Measurements from ENCODE around the gene B4GAT1. TPM values are rescaled to one million over a fixed set of nuclear protein-coding genes. Genes with fewer than 3 reads are reported as not detected.

B4GAT1 gene
- total and polyA plus RNA-seq, 10 of the 15 experiments (the other 5 are each of a cell fraction or from before 2014, with no cell fraction given), result 0.55 to 11.1 (median 4.3) TPM

GRCh38 chr11:66341502-66342126 lies 5.8 kb downstream of the B4GAT1 start (continued):
- TF ChIP-seq SRF (IDR thresholded peaks at IDR 0.05; ENCODE audit: low read depth in 2 of 2, low read length in 2 of 2) (no peak), BACH1 (IDR thresholded peaks at IDR 0.05; ENCODE audit: borderline replicate concordance) (no peak), CREB1 (IDR thresholded peaks at IDR 0.05; ENCODE audit: low read depth) (no peak), LARP7 (IDR thresholded peaks at IDR 0.05) (no peak), ESRRA (IDR thresholded peaks at IDR 0.05; ENCODE audit: low read length) (no peak)

- BruUV-seq (replicated peaks), result no TSS peak
- no peaks in the 10 kb centered on the region for H3K27me3 ChIP-seq (replicated peaks in 1 of 2; ENCODE audit: control insufficient read depth in 2 of 2, insufficient read depth in 2 of 2, low read length in 1 of 2)
- no peak overlapping the region for H3K27ac ChIP-seq (ENCODE audit: control insufficient read depth, insufficient read depth)
- intact Hi-C loops (cut with micrococcal nuclease; ENCODE audit: unreplicated experiment), result no loop called here
- H3K9ac ChIP-seq (ENCODE audit: control insufficient read depth, insufficient read depth, low read length), result no peak overlapping the region
- CTCF ChIA-PET, result interaction anchor here (0.6 to 7.4 kb wide), 2 partner anchors 29 to 43 kb away, joined by 3 to 44 read pairs; no protein-coding TSS in a partner anchor
- in situ Hi-C loops (cut with MboI), result no loop called here
- H4K20me1 ChIP-seq (ENCODE audit: control insufficient read depth, insufficient read depth), result no peaks in the 10 kb centered on the region
- H3K4me2 ChIP-seq (ENCODE audit: control insufficient read depth, insufficient read depth), result no peak overlapping the region
- H3K36me3 ChIP-seq (ENCODE audit: control insufficient read depth in 2 of 2, insufficient read depth in 2 of 2, low read length in 1 of 2), result peaks cover 0 to 19% of the 10 kb centered on the region in 2 experiments; a peak in 3 of 4 replicates
- ATAC-seq (no peak), FAIRE-seq (no peak), DNase-seq (ENCODE audit: low read depth, low spot score) (no peak)
- no peak for TF ChIP-seq SUZ12 (IDR thresholded peaks at IDR 0.05; ENCODE audit: unreplicated experiment)
- TF ChIP-seq ATF3 (IDR thresholded peaks at IDR 0.05; ENCODE audit: borderline replicate concordance, extremely low read depth, low read depth, low read length), result no peak
- no peak for TF ChIP-seq YBX1 (IDR thresholded peaks at IDR 0.05)
- no peak for TF ChIP-seq FOXM1 (IDR thresholded peaks at IDR 0.05; ENCODE audit: low read depth, low read length)
- no peak for TF ChIP-seq ETV6 (conservative IDR thresholded peaks at IDR 0.05 in 1 of 2, IDR thresholded peaks at IDR 0.05 in 1 of 2; ENCODE audit: borderline replicate concordance in 1 of 2, low read depth in 1 of 2)
- TF ChIP-seq LARP7 (IDR thresholded peaks at IDR 0.05), result no peak
- no peak for TF ChIP-seq BACH1 (IDR thresholded peaks at IDR 0.05; ENCODE audit: borderline replicate concordance)
- TF ChIP-seq GATAD2B (conservative IDR thresholded peaks at IDR 0.05; ENCODE audit: low read depth), result no peak
- TF ChIP-seq PBX3 (IDR thresholded peaks at IDR 0.05; ENCODE audit: insufficient replicate concordance, low read depth, low read length), result no peak
- no peak for TF ChIP-seq HDAC6 (IDR thresholded peaks at IDR 0.05; ENCODE audit: unreplicated experiment)
- TF ChIP-seq FOXK2 (IDR thresholded peaks at IDR 0.05), result no peak
- TF ChIP-seq FOS (IDR thresholded peaks at IDR 0.05; ENCODE audit: borderline replicate concordance, extremely low read depth, insufficient read length), result no peak
- H3K9me3 ChIP-seq (replicated peaks; ENCODE audit: control insufficient read depth, insufficient read depth, low read length), result no peaks in the 10 kb centered on the region
- H3K79me2 ChIP-seq (ENCODE audit: control insufficient read depth, insufficient read depth, low read length), result peaks cover 17% of the 10 kb centered on the region
- no peak overlapping the region for H3K4me3 ChIP-seq
- no peak overlapping the region for H2AFZ ChIP-seq (ENCODE audit: control insufficient read depth, low read depth, low read length)
- 88% methylated on average over 25 of the region's 28 CpGs for WGBS (ENCODE audit: insufficient coverage, insufficient replicate concordance, low lambda C conversion rate, missing lambda C conversion rate)
- POLR2A ChIA-PET, result no interaction called here
- RAD21 ChIA-PET (ENCODE audit: unreplicated experiment), result no interaction called here
- peaks cover 30% of the 10 kb centered on the region for H3K4me1 ChIP-seq (ENCODE audit: control insufficient read depth, insufficient read depth, low read length)
- SMC1A ChIA-PET (ENCODE audit: uncharacterized antibody, unreplicated experiment), result interaction anchor here (0.6 to 1.2 kb wide), 2 partner anchors 45 to 497 kb away, joined by 3 to 4 read pairs; no protein-coding TSS in a partner anchor
Observed at GRCh38 chr11:66340596-66341501, 6.6 kb downstream of the B4GAT1 start.
